SU-DHL-6 (cell line): Measurements from ENCODE around the gene NPSR1.

Source experiments
- H2AFZ ChIP-seq: fragments of 200-600 bp; sonication (generic); 2 replicates; pipeline ENCODE4 v1.6.1; 2014; ENCODE audit warnings: low read depth, mild to moderate bottlenecking, moderate library complexity, mixed read lengths, antibody characterized with exemption, low read length; ENCODE audit not compliant: severe bottlenecking
- H3F3A ChIP-seq: fragments of 200-600 bp; shearing (Covaris generic); 2 replicates; pipeline ENCODE4 v1.6.0; 2016; ENCODE audit warnings: antibody characterized with exemption, mild to moderate bottlenecking; ENCODE audit not compliant: insufficient read depth
- H3K27ac ChIP-seq: fragments of 200-600 bp; sonication (generic); 2 replicates; pipeline ENCODE4 v1.5.1; 2016; ENCODE audit warnings: low read depth, mild to moderate bottlenecking, low read length, moderate library complexity, mixed read lengths
- H3K27me3 ChIP-seq: fragments of 200-600 bp; sonication (generic), shearing (Covaris generic); 2 replicates; pipeline ENCODE4 v1.6.0; 2014; ENCODE audit warnings: mild to moderate bottlenecking, low read length
- H3K36me3 ChIP-seq: fragments of 200-600 bp; sonication (generic); 2 replicates; pipeline ENCODE4 v1.6.1; 2014; ENCODE audit warnings: mild to moderate bottlenecking, low read length, mixed read lengths
- H3K4me2 ChIP-seq: fragments of 300-600, 200-600 bp; shearing (Covaris generic), sonication (generic); 2 replicates; pipeline ENCODE4 v1.6.0; 2014; ENCODE audit warnings: low read length, low read depth, mild to moderate bottlenecking; ENCODE audit not compliant: poor library complexity, severe bottlenecking
- H3K4me3 ChIP-seq: fragments of 200-600 bp; sonication (generic); 2 replicates; pipeline ENCODE4 v1.5.1; 2014; ENCODE audit warnings: antibody characterized with exemption, low read length, mild to moderate bottlenecking, mixed read lengths; ENCODE audit not compliant: insufficient read depth, poor library complexity, severe bottlenecking
- H3K79me2 ChIP-seq: fragments of 200-600 bp; sonication (generic); 2 replicates; pipeline ENCODE4 v1.6.1; 2014; ENCODE audit warnings: mild to moderate bottlenecking, low read length, moderate library complexity; ENCODE audit not compliant: insufficient read depth
- H3K9ac ChIP-seq: fragments of 200-600 bp; sonication (generic); 2 replicates; pipeline ENCODE4 v1.7.0; 2014; ENCODE audit warnings: mild to moderate bottlenecking, low read length
- H3K9me2 ChIP-seq: fragments of 200-600 bp; sonication (generic); replicated peaks from 2 replicates; pipeline ENCODE4 v1.6.1; 2014; ENCODE audit warnings: low read length; ENCODE audit not compliant: insufficient read depth
- H3K9me3 ChIP-seq: fragments of 200-600 bp; sonication (generic); 2 replicates; pipeline ENCODE4 v1.6.1; 2014; ENCODE audit warnings: low read length, mixed read lengths; ENCODE audit not compliant: insufficient read depth
- H4K20me1 ChIP-seq: fragments of 200-600 bp; sonication (generic); 2 replicates; pipeline ENCODE4 v1.6.1; 2014; ENCODE audit warnings: low read depth, mild to moderate bottlenecking, antibody characterized with exemption, low read length, moderate library complexity, mixed read lengths
- EZH2phosphoT487 ChIP-seq: fragments of 200-600 bp; sonication (generic), shearing (Covaris generic); conservative IDR thresholded peaks from 2 replicates; pipeline ENCODE4 v1.6.1; 2018; ENCODE audit warnings: mild to moderate bottlenecking, antibody characterized with exemption, low read length, moderate library complexity, mixed read lengths
- TF ChIP-seq, protein P1 (sequence below): fragments of 200-600 bp; sonication (generic); IDR thresholded peaks from one replicate; pipeline ENCODE4 v1.5.1; 2017; ENCODE audit warnings: antibody characterized with exemption, mild to moderate bottlenecking, low read length, moderate library complexity; ENCODE audit not compliant: insufficient read depth, poor library complexity, severe bottlenecking

NPSR1 gene

GRCh38 chr7:34895202-34895601 is 237.2 kb downstream of the NPSR1 start:
- Histone ChIP-seq H3K9me2 (no peaks in the 10 kb centered on the region), H3F3A (no peaks in the 10 kb centered on the region), H3K4me3 (no peak overlapping the region), H3K4me2 (no peak overlapping the region), H2AFZ (no peak overlapping the region), H4K20me1 (no peaks in the 10 kb centered on the region), H3K27ac (no peak overlapping the region), H3K36me3 (no peaks in the 10 kb centered on the region), H3K27me3 (no peaks in the 10 kb centered on the region), H3K9me3 (peaks cover 17% of the 10 kb centered on the region; the same call in 1 of the 2 replicates), H3K79me2 (no peaks in the 10 kb centered on the region), H3K9ac (no peak overlapping the region)
- TF ChIP-seq, protein P1, sequence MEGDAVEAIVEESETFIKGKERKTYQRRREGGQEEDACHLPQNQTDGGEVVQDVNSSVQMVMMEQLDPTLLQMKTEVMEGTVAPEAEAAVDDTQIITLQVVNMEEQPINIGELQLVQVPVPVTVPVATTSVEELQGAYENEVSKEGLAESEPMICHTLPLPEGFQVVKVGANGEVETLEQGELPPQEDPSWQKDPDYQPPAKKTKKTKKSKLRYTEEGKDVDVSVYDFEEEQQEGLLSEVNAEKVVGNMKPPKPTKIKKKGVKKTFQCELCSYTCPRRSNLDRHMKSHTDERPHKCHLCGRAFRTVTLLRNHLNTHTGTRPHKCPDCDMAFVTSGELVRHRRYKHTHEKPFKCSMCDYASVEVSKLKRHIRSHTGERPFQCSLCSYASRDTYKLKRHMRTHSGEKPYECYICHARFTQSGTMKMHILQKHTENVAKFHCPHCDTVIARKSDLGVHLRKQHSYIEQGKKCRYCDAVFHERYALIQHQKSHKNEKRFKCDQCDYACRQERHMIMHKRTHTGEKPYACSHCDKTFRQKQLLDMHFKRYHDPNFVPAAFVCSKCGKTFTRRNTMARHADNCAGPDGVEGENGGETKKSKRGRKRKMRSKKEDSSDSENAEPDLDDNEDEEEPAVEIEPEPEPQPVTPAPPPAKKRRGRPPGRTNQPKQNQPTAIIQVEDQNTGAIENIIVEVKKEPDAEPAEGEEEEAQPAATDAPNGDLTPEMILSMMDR, result no peak
- no peak for TF ChIP-seq EZH2phosphoT487
